Kidney (tissue), 14 donors: ENCODE results near the gene CASP9. TPM values are rescaled to one million over a fixed set of nuclear protein-coding genes. Genes with fewer than 3 reads are reported as not detected.
"Not testable (repeated sequence)": the region's sequence is repeated elsewhere in the genome, so short reads cannot be mapped to it uniquely, and the experiment has no call there.

Source experiments
- DNase-seq, 5 donors: peaks; one replicate each; pipeline ENCODE4 v3.0.0-alpha.2; 2013 to 2020
- FAIRE-seq: peaks from 2 replicates; lab custom pipeline; 2012; peaks lifted over from hg19 to GRCh38; lab: Jason Lieb, UNC
- H3K27ac ChIP-seq, 2 donors: one replicate each; pipeline ENCODE4 v1.7.0; 2013; ENCODE audit warnings: low read depth in 2 of 2, low read length in 2 of 2, inconsistent platforms in 1 of 2
- H3K27me3 ChIP-seq: one replicate; pipeline ENCODE4 v1.7.1; 2013; ENCODE audit warnings: low read length, inconsistent platforms; ENCODE audit not compliant: control insufficient read depth, insufficient read depth
- H3K36me3 ChIP-seq, 3 donors: one replicate each; pipeline versions ENCODE4 v1.7.0 to v1.7.1; 2013; ENCODE audit warnings: low read length in 3 of 3, control low read depth in 1 of 3, inconsistent platforms in 1 of 3; ENCODE audit not compliant: insufficient read depth in 3 of 3, control insufficient read depth in 2 of 3
- H3K4me1 ChIP-seq, 3 donors: one replicate each; pipeline versions ENCODE4 v1.7.0 to v1.7.1; 2013; ENCODE audit warnings: low read length in 3 of 3, inconsistent platforms in 1 of 3, low read depth in 1 of 3; ENCODE audit not compliant: control insufficient read depth in 2 of 3, insufficient read depth in 2 of 3
- H3K4me3 ChIP-seq, 3 donors: one replicate each; pipeline versions ENCODE4 v1.7.0 to v1.8.1; 2013; ENCODE audit warnings: low read length in 3 of 3, control low read depth in 1 of 3, inconsistent platforms in 1 of 3
- H3K9ac ChIP-seq, 3 donors: one replicate each; pipeline versions ENCODE4 v1.7.0 to v1.7.1; 2013; ENCODE audit warnings: low read length in 3 of 3, control low read depth in 1 of 3, inconsistent platforms in 1 of 3
- H3K9me3 ChIP-seq, 3 donors: one replicate each; pipeline versions ENCODE4 v1.7.0 to v1.7.1; 2013; ENCODE audit warnings: low read length in 3 of 3, control low read depth in 1 of 3, inconsistent platforms in 1 of 3; ENCODE audit not compliant: control insufficient read depth in 2 of 3, insufficient read depth in 1 of 3
- intact Hi-C: fragments of 100-400 bp; cut with DNase I; formaldehyde crosslinking; loops from one replicate; pipeline ENCODE4 v1.11.1; 2022
- polyA plus RNA-seq: library from polyadenylated mRNA; stranded (reverse); fragments of 350-450 nt; fragmentation: Illumina TruSeq; extraction: RNeasy Lipid Tissue Mini Kit (QIAGEN cat#74804); gene quantifications from one replicate; pipeline ENCODE4 v1.2.3, GENCODE V29; 2014; ENCODE audit warnings: low read depth, low replicate concordance; ENCODE audit not compliant: insufficient read depth
- total RNA-seq: library from RNA; stranded (reverse); fragmentation: NEBNext Ultra II Directional; extraction: Animal tissue kit (Norgen Biotek cat#: 25700); gene quantifications from one replicate; pipeline ENCODE4 v1.2.1, GENCODE V29; 2021
- TF ChIP-seq, protein P1 (sequence below): IDR thresholded peaks from 3 replicates; pipeline ENCODE4 v1.5.1; 2012; ENCODE audit warnings: mild to moderate bottlenecking, moderate library complexity, borderline replicate concordance; ENCODE audit not compliant: insufficient read depth; ENCODE audit errors: extremely low read depth
- donor health status: control.
- donor health status: control.
- donor health status: control.
- donor health status: control.
- donor health status: control.
- donor health status: DM: yes; HTN: yes; CAD: no.
- donor health status: Normal renal cell carcinoma (clear cell type).

CASP9 gene
- total and polyA plus RNA-seq, 2 donors from 2014 or later: 18.2 to 20.1 TPM

DNA sequence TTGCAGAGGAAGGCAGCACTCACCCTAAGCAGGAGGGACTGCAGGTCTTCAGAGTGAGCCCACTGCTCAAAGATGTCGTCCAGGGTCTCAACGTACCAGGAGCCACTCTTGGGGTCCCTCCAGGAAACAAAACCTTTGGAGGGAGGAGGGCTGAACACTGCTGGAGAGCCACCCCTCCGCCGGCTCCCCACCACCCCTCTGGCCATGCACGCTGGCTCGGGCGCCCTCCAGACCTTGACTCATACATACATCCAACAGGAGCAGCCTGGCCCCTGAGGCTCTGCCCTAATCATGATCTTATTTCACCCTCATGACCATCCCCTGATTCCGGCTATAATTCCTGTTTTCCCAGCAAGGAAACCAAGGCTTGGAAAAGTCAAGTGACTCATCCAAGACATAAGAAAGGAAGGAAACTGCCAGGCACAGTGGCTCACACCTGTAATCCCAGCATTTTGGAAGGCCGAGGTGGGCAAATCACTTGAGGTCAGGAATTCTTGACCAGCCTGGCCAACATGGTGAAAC lies 30.1 kb downstream of the CASP9 start:
- TF ChIP-seq, protein P1, sequence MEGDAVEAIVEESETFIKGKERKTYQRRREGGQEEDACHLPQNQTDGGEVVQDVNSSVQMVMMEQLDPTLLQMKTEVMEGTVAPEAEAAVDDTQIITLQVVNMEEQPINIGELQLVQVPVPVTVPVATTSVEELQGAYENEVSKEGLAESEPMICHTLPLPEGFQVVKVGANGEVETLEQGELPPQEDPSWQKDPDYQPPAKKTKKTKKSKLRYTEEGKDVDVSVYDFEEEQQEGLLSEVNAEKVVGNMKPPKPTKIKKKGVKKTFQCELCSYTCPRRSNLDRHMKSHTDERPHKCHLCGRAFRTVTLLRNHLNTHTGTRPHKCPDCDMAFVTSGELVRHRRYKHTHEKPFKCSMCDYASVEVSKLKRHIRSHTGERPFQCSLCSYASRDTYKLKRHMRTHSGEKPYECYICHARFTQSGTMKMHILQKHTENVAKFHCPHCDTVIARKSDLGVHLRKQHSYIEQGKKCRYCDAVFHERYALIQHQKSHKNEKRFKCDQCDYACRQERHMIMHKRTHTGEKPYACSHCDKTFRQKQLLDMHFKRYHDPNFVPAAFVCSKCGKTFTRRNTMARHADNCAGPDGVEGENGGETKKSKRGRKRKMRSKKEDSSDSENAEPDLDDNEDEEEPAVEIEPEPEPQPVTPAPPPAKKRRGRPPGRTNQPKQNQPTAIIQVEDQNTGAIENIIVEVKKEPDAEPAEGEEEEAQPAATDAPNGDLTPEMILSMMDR: no peak
- Histone ChIP-seq H3K9me3 (no peaks in the 10 kb centered on the region), H3K27me3 (no peaks in the 10 kb centered on the region), H3K4me3 (no peak overlapping the region), H3K4me1 (no peaks in the 10 kb centered on the region), H3K27ac (no peak overlapping the region), H3K36me3 (peaks cover 0 to 16% (median 15%) of the 10 kb centered on the region in 3 donors), H3K9ac (no peak overlapping the region)
- no peak for DNase-seq
- intact Hi-C loops: no loop called here
- no peak for FAIRE-seq

DNA sequence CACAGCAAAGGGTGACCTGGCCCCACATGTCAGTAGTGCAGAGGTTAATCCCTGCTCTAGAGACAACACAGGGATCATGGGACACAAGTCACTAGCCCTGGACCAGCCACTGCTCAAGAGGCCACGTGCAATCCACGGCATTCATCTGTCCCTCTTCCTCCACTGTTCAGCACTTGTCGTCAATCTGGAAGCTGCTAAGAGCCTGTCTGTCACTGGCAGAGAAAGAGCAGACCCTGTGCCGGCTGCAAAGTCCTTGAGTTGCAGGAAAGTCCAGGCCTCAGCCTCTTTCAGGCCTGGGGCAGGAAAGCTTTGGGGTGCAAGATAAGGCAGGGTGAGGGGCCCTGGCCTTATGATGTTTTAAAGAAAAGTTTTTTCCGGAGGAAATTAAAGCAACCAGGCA lies 31.4 kb downstream of the CASP9 start:
- DNase-seq (no peak), FAIRE-seq (no peak)
- Histone ChIP-seq H3K27me3 (no peaks in the 10 kb centered on the region), H3K4me1 (no peaks in the 10 kb centered on the region), H3K36me3 (peaks cover 0 to 16% (median 15%) of the 10 kb centered on the region in 3 donors), H3K9me3 (no peaks in the 10 kb centered on the region), H3K9ac (no peak overlapping the region), H3K27ac (no peak overlapping the region), H3K4me3 (no peak overlapping the region)
- TF ChIP-seq, protein P1: no peak
- intact Hi-C loops: no loop called here

DNA sequence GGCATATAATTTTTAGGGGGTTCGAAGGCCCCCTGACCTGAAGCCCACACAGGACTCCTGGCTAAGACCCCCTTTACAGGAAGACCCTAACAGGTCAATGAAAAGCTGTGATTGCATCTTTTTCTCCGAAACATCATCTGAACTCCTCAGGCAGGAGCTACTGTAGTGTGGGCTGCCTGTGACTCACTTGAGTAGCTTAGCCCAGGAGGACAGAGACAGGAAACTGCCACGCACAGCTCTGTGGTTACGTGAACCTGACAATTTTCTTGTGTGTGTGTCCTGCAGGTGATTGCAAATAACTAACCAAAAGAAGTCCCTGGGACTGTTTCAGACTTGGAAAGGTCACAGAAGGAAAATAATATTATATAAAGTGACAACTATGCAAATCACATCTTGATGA lies 33.0 kb downstream of the CASP9 start:
- H3K9ac ChIP-seq, FAIRE-seq, H3K4me3 ChIP-seq, H3K9me3 ChIP-seq, intact Hi-C loops, H3K27ac ChIP-seq, DNase-seq, H3K4me1 ChIP-seq, H3K27me3 ChIP-seq: not testable (repeated sequence)
- peaks cover 0 to 16% (median 15%) of the 10 kb centered on the region in 3 donors for H3K36me3 ChIP-seq

DNA sequence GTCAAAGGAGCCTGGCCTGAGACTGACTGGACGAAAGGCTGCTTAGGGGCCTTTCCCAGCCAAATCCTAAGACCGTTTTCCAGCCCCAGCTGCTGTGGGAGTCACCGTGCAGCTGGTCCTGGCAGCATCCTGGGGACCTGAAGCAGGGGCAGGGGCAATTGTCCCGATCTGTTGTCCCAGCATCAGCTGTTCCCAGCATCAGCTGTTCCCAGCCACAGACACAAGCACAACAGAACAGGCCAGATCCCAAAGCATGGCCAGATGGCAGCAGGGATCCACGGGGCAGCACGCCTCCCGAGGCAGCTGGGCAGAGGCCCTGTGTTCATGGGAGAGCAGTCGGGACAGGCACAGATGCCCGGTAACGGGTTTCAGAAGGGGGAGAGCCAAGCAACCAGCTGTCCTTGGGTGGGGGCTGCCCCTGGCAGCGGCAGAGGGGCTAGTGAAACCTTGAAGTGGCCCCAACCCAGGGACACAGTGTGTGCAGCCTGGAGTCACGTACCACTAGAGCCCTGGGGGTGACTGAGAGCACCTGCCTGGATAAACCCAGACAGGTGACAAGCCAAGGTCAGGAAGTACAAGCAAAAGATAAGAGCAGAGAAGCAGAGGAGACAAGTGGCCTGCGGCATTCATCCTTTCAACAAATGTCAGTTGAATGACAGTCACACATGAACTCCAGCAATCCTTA lies 34.8 kb downstream of the CASP9 start:
- H3K27ac ChIP-seq: no peak overlapping the region

More for the DNA sequence above, 34.8 kb downstream of the CASP9 start:
- DNase-seq (no peak), FAIRE-seq (no peak)
- Histone ChIP-seq H3K4me3 (no peak overlapping the region), H3K27me3 (no peaks in the 10 kb centered on the region), H3K9ac (no peak overlapping the region), H3K4me1 (no peaks in the 10 kb centered on the region), H3K36me3 (peaks cover 0 to 10% (median 10%) of the 10 kb centered on the region in 3 donors), H3K9me3 (no peaks in the 10 kb centered on the region)
- TF ChIP-seq, protein P1: no peak
- intact Hi-C loops: no loop called here
